Measurements from ENCODE around the gene MGMT. TPM values are rescaled to one million over a fixed set of nuclear protein-coding genes. Genes with fewer than 3 reads are reported as not detected.

MGMT gene
- total RNA-seq, 1 experiment from 2014 or later: 11.5 TPM

DNA sequence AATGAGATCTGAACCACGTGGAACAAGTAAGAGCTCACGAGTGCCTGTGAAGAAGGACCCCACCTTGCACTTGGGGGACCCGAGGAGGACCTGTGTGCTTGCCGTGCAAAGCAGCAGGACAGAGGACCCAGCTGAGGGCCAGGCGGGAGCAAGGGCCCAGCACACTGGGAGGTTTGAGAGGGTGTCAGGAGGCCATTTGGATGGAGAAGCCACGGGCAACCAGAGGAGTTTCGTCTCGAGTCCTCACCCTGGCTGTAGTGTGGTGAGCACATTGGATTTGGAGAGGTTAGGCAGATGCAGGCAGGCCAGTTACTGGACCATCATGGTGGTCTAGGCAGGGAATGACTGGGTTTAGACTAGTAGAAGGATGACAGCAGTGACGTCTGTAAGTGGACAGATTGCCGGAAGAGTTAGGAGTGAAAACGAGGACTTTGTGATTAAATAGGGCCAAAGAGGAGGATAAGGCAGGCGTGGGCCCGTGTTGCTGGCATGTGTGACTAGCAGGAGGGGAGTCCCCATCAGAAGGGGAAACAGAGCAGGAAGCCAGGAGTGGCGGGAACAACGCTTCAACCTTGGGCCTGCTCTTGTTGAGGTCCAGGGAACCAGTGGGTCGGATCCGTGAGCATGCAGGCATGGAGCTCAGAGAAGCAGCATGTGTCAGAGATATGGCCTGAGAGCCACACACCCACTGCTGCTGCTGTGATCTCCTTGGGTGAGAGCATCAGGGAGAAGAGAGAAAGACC lies 208.2 kb downstream of the MGMT start:
- no peak overlapping the region for H3K4me2 ChIP-seq (ENCODE audit: low read length)
- ChIA-PET RAD21 (ENCODE audit: low non-redundant PET in 1 of 2, low total read pairs in 2 of 2, uncharacterized antibody in 2 of 2, unreplicated experiment in 2 of 2) (no interaction called here), CTCF (no interaction called here), POLR2A (no interaction called here)
- H3K27me3 ChIP-seq (ENCODE audit: insufficient read depth, low read length): no peaks in the 10 kb centered on the region
- H3K9me2 ChIP-seq (ENCODE audit: insufficient read depth): no peaks in the 10 kb centered on the region
- no peaks in the 10 kb centered on the region for H3K9me3 ChIP-seq (ENCODE audit: control insufficient read depth in 1 of 2, insufficient read depth in 1 of 2, low read depth in 1 of 2, low read length in 2 of 2)
- H2AFZ ChIP-seq (ENCODE audit: low read depth, low read length, poor library complexity, severe bottlenecking): no peak overlapping the region
- no peak overlapping the region for H3K27ac ChIP-seq (ENCODE audit: low read depth, low read length)
- DNase-seq (ENCODE audit: low read depth, low spot score): no peak
- intact Hi-C loops (cut with micrococcal nuclease): no loop called here
- no peak overlapping the region for H3K4me3 ChIP-seq (replicated peaks in 1 of 2; ENCODE audit: low read depth in 1 of 2, low read length in 2 of 2)
- no peak for ATAC-seq
- no peaks in the 10 kb centered on the region for H3K79me2 ChIP-seq (ENCODE audit: insufficient read depth, low read length)
- TF ChIP-seq FOSL1 (IDR thresholded peaks at IDR 0.05; ENCODE audit: low read depth): no peak
- TF ChIP-seq, protein P1, sequence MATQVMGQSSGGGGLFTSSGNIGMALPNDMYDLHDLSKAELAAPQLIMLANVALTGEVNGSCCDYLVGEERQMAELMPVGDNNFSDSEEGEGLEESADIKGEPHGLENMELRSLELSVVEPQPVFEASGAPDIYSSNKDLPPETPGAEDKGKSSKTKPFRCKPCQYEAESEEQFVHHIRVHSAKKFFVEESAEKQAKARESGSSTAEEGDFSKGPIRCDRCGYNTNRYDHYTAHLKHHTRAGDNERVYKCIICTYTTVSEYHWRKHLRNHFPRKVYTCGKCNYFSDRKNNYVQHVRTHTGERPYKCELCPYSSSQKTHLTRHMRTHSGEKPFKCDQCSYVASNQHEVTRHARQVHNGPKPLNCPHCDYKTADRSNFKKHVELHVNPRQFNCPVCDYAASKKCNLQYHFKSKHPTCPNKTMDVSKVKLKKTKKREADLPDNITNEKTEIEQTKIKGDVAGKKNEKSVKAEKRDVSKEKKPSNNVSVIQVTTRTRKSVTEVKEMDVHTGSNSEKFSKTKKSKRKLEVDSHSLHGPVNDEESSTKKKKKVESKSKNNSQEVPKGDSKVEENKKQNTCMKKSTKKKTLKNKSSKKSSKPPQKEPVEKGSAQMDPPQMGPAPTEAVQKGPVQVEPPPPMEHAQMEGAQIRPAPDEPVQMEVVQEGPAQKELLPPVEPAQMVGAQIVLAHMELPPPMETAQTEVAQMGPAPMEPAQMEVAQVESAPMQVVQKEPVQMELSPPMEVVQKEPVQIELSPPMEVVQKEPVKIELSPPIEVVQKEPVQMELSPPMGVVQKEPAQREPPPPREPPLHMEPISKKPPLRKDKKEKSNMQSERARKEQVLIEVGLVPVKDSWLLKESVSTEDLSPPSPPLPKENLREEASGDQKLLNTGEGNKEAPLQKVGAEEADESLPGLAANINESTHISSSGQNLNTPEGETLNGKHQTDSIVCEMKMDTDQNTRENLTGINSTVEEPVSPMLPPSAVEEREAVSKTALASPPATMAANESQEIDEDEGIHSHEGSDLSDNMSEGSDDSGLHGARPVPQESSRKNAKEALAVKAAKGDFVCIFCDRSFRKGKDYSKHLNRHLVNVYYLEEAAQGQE (IDR thresholded peaks at IDR 0.05; ENCODE audit: low read depth): no peak
- TF ChIP-seq, protein P2, sequence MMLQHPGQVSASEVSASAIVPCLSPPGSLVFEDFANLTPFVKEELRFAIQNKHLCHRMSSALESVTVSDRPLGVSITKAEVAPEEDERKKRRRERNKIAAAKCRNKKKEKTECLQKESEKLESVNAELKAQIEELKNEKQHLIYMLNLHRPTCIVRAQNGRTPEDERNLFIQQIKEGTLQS (IDR thresholded peaks at IDR 0.05): no peak
- TF ChIP-seq ZFX (IDR thresholded peaks at IDR 0.05): no peak
- no peak for TF ChIP-seq YY1 (IDR thresholded peaks at IDR 0.05; ENCODE audit: extremely low read depth, insufficient replicate concordance, low read depth, low read length)
- TF ChIP-seq EZH2 (IDR thresholded peaks at IDR 0.05): no peak
- TF ChIP-seq SRF (IDR thresholded peaks at IDR 0.05; ENCODE audit: low read depth): no peak
- TF ChIP-seq, protein P3, sequence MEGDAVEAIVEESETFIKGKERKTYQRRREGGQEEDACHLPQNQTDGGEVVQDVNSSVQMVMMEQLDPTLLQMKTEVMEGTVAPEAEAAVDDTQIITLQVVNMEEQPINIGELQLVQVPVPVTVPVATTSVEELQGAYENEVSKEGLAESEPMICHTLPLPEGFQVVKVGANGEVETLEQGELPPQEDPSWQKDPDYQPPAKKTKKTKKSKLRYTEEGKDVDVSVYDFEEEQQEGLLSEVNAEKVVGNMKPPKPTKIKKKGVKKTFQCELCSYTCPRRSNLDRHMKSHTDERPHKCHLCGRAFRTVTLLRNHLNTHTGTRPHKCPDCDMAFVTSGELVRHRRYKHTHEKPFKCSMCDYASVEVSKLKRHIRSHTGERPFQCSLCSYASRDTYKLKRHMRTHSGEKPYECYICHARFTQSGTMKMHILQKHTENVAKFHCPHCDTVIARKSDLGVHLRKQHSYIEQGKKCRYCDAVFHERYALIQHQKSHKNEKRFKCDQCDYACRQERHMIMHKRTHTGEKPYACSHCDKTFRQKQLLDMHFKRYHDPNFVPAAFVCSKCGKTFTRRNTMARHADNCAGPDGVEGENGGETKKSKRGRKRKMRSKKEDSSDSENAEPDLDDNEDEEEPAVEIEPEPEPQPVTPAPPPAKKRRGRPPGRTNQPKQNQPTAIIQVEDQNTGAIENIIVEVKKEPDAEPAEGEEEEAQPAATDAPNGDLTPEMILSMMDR (IDR thresholded peaks at IDR 0.05 in 2 of 3, conservative IDR thresholded peaks at IDR 0.05 in 1 of 3; ENCODE audit: borderline replicate concordance in 1 of 3, insufficient read depth in 1 of 3, low read depth in 2 of 3, low read length in 2 of 3): no peak
- no peak for TF ChIP-seq SIN3A (IDR thresholded peaks at IDR 0.05; ENCODE audit: low read depth)
- TF ChIP-seq, protein P4, sequence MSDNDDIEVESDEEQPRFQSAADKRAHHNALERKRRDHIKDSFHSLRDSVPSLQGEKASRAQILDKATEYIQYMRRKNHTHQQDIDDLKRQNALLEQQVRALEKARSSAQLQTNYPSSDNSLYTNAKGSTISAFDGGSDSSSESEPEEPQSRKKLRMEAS (IDR thresholded peaks at IDR 0.05): no peak
- TF ChIP-seq, protein P5, sequence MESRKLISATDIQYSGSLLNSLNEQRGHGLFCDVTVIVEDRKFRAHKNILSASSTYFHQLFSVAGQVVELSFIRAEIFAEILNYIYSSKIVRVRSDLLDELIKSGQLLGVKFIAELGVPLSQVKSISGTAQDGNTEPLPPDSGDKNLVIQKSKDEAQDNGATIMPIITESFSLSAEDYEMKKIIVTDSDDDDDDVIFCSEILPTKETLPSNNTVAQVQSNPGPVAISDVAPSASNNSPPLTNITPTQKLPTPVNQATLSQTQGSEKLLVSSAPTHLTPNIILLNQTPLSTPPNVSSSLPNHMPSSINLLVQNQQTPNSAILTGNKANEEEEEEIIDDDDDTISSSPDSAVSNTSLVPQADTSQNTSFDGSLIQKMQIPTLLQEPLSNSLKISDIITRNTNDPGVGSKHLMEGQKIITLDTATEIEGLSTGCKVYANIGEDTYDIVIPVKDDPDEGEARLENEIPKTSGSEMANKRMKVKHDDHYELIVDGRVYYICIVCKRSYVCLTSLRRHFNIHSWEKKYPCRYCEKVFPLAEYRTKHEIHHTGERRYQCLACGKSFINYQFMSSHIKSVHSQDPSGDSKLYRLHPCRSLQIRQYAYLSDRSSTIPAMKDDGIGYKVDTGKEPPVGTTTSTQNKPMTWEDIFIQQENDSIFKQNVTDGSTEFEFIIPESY (IDR thresholded peaks at IDR 0.05; ENCODE audit: extremely low read depth, insufficient replicate concordance, low read length): no peak
- TF ChIP-seq ZNF274 (IDR thresholded peaks at IDR 0.05; ENCODE audit: low read depth, low read length): no peak
- no peaks in the 10 kb centered on the region for H3K36me3 ChIP-seq (ENCODE audit: control insufficient read depth in 1 of 2, insufficient read depth in 2 of 2, low read length in 2 of 2)
- BruUV-seq (replicated peaks): no TSS peak
- no peaks in the 10 kb centered on the region for H3K4me1 ChIP-seq (ENCODE audit: control insufficient read depth in 1 of 2, insufficient read depth in 2 of 2, low read length in 2 of 2)
- no peaks in the 10 kb centered on the region for H4K20me1 ChIP-seq (ENCODE audit: insufficient read depth)
- H3K9ac ChIP-seq (ENCODE audit: low read length): no peak overlapping the region
